Measurements from ENCODE around the gene MNAT1.

DNA sequence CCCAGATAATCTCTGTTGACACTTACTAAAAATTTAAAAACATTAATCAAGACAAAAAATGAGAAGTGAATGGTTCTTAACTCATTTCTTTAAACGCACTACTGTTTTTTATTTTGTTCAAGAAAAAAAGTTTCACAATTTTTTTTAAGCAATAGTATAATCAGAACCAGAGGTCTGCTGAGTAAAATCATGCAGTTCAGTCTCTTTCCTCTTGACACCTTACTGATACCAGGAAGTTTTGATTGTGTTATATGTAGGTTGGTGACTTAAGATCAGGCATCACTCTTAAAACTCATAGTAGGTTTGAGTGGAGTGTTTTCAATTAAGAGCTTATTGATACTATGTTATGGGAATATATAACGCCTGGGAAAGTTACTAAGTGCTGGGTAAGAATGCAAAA is 125.0 kb downstream of the MNAT1 start:
- no peak for TF ChIP-seq POLR2AphosphoS5 (IDR thresholded peaks at IDR 0.05)
- TF ChIP-seq, protein P1, sequence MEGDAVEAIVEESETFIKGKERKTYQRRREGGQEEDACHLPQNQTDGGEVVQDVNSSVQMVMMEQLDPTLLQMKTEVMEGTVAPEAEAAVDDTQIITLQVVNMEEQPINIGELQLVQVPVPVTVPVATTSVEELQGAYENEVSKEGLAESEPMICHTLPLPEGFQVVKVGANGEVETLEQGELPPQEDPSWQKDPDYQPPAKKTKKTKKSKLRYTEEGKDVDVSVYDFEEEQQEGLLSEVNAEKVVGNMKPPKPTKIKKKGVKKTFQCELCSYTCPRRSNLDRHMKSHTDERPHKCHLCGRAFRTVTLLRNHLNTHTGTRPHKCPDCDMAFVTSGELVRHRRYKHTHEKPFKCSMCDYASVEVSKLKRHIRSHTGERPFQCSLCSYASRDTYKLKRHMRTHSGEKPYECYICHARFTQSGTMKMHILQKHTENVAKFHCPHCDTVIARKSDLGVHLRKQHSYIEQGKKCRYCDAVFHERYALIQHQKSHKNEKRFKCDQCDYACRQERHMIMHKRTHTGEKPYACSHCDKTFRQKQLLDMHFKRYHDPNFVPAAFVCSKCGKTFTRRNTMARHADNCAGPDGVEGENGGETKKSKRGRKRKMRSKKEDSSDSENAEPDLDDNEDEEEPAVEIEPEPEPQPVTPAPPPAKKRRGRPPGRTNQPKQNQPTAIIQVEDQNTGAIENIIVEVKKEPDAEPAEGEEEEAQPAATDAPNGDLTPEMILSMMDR (IDR thresholded peaks at IDR 0.05) = no peak
- no peak for TF ChIP-seq POLR2A (IDR thresholded peaks at IDR 0.05)
